GM18502 (cell line): Measurements from ENCODE around the gene TRPM3.
A peak's percentile ranks its signal among the peaks of the same experiment; 100 is the strongest.
"Not testable (repeated sequence)": the region's sequence is repeated elsewhere in the genome, so short reads cannot be mapped to it uniquely, and the experiment has no call there.

Experiments
- ATAC-seq: cut with Tn5 transposase; IDR thresholded peaks from one replicate; pipeline ENCODE4 v1.9.1; 2021; ENCODE audit warnings: mild to moderate bottlenecking; ENCODE audit not compliant: unreplicated experiment, poor library complexity

The TRPM3 gene

GRCh38 chr9:71004196-71004595, 117.2 kb downstream of the TRPM3 start:
- ATAC-seq, result no peak

- ATAC-seq, result no peak
Measured at GRCh38 chr9:71003346-71003745, 118.1 kb downstream of the TRPM3 start.

GRCh38 chr9:71001780-71002386, 119.5 kb downstream of the TRPM3 start:
- peak; percentile 73 for ATAC-seq

GRCh38 chr9:70998962-70999361, 122.5 kb downstream of the TRPM3 start:
- ATAC-seq, result no peak

GRCh38 chr9:70995511-70995910, 125.9 kb downstream of the TRPM3 start:
- ATAC-seq, result no peak

GRCh38 chr9:70994582-70994981, 126.8 kb downstream of the TRPM3 start:
- no peak for ATAC-seq

- ATAC-seq, result no peak
Measured at GRCh38 chr9:70988551-70988950, 132.9 kb downstream of the TRPM3 start.

- no peak for ATAC-seq
Measured at GRCh38 chr9:70987986-70988385, 133.4 kb downstream of the TRPM3 start.

- ATAC-seq, result no peak
Measured at GRCh38 chr9:70986984-70987383, 134.4 kb downstream of the TRPM3 start.

GRCh38 chr9:70983723-70984295, 137.6 kb downstream of the TRPM3 start:
- no peak for ATAC-seq

- no peak for ATAC-seq
Measured at GRCh38 chr9:70981312-70981711, 140.1 kb downstream of the TRPM3 start.

- no peak for ATAC-seq
Measured at GRCh38 chr9:70979966-70980365, 141.5 kb downstream of the TRPM3 start.

- ATAC-seq, result no peak
Measured at GRCh38 chr9:70978085-70978484, 143.3 kb downstream of the TRPM3 start.

GRCh38 chr9:70975821-70976220, 145.6 kb downstream of the TRPM3 start:
- ATAC-seq, result no peak

- ATAC-seq, result no peak
Measured at GRCh38 chr9:70971723-70972122, 149.7 kb downstream of the TRPM3 start.

GRCh38 chr9:70966380-70966779, 155.0 kb downstream of the TRPM3 start:
- not testable (repeated sequence) for ATAC-seq

- no peak for ATAC-seq
Measured at GRCh38 chr9:70964861-70965260, 156.6 kb downstream of the TRPM3 start.

- no peak for ATAC-seq
Measured at GRCh38 chr9:70963554-70963953, 157.9 kb downstream of the TRPM3 start.

- ATAC-seq, result no peak
Measured at GRCh38 chr9:70962761-70963440, 158.5 kb downstream of the TRPM3 start.

- ATAC-seq, result no peak
Measured at GRCh38 chr9:70959366-70959765, 162.1 kb downstream of the TRPM3 start.

- ATAC-seq, result no peak
Measured at GRCh38 chr9:70954596-70955143, 166.8 kb downstream of the TRPM3 start.

GRCh38 chr9:70954126-70954525, 167.3 kb downstream of the TRPM3 start:
- ATAC-seq, result no peak
